ENCODE data around the gene CCDC124.

DNA sequence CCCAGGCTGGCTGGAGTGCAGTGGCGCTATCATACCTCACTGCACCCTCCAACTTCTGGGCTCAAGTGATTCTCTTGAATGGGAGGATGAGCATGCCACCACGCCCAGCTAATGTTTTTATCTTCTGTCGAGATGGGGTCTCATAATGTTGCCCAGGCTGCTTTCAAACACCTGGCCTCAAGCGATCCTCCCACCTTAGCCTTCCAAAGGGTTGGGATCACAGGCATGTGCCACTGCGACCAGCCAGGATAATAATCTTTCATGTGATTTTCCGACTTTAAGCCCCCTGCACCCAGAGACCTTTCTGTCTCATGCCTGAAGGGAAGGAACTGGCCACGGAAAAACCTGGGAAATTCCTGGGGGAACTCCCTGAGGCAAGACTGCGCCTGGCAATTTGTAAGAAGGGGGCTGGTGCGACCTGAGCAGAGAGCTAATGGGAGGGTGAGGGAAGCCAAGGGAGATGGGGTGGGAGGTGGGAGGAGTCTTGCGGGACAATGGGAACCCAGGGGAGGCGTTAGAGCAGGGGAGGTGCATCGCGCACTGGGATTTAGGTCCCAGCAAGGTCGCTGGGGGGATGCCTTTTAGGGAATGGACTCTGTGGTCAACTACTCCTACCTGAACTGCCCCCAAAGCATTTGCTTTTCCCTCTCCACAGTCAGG, 1.2 kb upstream of the CCDC124 start:
- TF ChIP-seq EZH2phosphoT487 (IDR thresholded peaks at IDR 0.05; ENCODE audit: low read depth): no peak
- TF ChIP-seq, protein P1, sequence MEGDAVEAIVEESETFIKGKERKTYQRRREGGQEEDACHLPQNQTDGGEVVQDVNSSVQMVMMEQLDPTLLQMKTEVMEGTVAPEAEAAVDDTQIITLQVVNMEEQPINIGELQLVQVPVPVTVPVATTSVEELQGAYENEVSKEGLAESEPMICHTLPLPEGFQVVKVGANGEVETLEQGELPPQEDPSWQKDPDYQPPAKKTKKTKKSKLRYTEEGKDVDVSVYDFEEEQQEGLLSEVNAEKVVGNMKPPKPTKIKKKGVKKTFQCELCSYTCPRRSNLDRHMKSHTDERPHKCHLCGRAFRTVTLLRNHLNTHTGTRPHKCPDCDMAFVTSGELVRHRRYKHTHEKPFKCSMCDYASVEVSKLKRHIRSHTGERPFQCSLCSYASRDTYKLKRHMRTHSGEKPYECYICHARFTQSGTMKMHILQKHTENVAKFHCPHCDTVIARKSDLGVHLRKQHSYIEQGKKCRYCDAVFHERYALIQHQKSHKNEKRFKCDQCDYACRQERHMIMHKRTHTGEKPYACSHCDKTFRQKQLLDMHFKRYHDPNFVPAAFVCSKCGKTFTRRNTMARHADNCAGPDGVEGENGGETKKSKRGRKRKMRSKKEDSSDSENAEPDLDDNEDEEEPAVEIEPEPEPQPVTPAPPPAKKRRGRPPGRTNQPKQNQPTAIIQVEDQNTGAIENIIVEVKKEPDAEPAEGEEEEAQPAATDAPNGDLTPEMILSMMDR (IDR thresholded peaks at IDR 0.05; ENCODE audit: low read depth, low read length): no peak
